PC-3 (cell line): ENCODE results near the gene CES4A.

ENCODE experiments used
- CTCF ChIP-seq: fragments of 300-600 bp; sonication (generic); conservative IDR thresholded peaks from 2 replicates; pipeline ENCODE4 v1.5.1; 2017; ENCODE audit warnings: antibody characterized with exemption, low read depth, mild to moderate bottlenecking, low read length
- EZH2 ChIP-seq: fragments of 300-600 bp; sonication (generic); IDR thresholded peaks from one replicate; pipeline ENCODE4 v1.6.1; 2017; ENCODE audit warnings: antibody characterized with exemption, mild to moderate bottlenecking, low read length; ENCODE audit not compliant: unreplicated experiment

DNA sequence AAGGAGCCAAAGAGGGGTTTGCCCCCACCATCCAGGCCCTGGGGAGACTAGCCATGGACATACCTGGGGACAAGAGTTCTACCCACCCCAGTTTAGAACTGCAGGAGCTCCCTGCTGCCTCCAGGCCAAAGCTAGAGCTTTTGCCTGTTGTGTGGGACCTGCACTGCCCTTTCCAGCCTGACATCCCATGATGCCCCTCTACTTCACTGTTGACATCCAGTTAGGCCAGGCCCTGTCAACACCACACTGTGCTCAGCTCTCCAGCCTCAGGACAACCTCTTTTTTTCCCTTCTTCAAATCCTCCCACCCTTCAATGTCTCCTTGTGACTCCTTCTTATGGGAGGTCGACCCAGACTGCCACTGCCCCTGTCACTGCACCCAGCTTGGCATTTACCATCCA lies 20.8 kb downstream of the CES4A start:
- TF ChIP-seq EZH2 = no peak
- TF ChIP-seq CTCF = no peak
